GM18508 (cell line): ENCODE data around the gene VTI1A.

Source experiments
- ATAC-seq: cut with Tn5 transposase; IDR thresholded peaks from one replicate; pipeline ENCODE4 v1.9.1; 2021; ENCODE audit warnings: moderate number of reproducible peaks; ENCODE audit not compliant: insufficient read depth, unreplicated experiment

Gene VTI1A

GRCh38 chr10:112739592-112740353 is 292.8 kb downstream of the VTI1A start:
- no peak for ATAC-seq

- no peak for ATAC-seq
Measured at GRCh38 chr10:112741830-112742402, 294.9 kb downstream of the VTI1A start.

DNA sequence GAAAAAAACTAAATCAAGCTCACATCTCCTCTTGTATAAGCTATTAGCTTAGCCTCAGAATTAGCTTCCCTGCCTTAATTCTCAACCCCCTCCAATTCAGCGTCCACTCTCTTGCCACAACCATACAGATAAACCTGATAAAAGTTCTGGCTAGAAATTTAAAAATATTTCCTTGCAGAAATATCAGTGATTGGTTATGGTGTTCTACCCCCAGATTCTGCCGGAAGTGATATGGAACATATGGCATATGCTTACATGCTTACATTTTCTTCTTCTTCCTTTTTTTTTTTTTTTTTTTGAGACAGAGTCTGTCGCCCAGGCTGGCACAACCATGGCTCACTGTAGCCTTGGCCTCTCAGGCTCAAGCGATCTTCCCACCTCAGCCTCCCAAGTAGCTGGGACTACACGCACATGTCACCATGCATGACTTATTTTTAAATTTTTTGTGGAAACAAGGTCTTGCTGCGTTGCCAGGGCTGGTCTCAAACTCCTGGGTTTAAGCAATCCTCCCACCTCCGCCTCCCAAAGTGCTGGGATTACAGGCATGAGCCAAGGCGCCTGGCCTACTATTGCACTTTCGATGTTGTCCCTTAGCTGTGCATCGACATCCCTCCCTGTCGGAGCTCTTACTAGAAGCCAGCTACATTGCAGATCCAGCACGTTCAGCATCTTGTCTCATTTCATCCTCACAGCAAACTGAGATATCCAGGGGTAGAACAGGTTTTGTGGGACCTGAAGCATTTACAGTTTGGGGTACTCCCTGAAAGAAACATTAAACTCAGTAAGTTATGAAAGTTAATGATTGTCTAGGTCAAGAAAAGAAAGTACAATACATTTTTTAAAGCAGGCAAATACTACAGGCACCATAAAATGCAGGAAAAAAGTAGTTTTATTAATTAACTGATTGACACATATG is 297.4 kb downstream of the VTI1A start:
- no peak for ATAC-seq

DNA sequence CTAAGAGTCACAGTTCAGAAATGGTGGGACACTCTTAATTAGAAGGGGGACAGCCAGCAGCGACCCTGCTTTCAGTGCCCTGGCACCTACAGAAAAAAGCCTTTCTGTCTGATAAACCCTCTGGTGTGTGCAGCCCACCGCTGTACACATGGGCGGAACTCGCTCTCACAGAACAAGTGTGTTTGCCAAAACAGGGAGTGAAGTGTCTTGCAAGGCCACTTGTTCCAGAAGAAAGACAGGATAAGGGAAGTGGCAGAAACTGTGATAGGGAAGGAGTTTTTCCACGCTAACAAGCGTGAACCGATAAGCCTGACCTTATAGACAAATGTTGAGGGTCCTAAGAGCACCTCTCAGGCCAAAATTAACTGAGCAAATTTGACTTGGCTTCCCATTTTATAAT is 299.3 kb downstream of the VTI1A start:
- ATAC-seq = no peak

GRCh38 chr10:112750427-112751167 is 303.6 kb downstream of the VTI1A start:
- no peak for ATAC-seq

- ATAC-seq = no peak
Measured at GRCh38 chr10:112751651-112752050, 304.6 kb downstream of the VTI1A start.

- no peak for ATAC-seq
Measured at GRCh38 chr10:112752288-112752687, 305.3 kb downstream of the VTI1A start.

- no peak for ATAC-seq
Measured at GRCh38 chr10:112753961-112754411, 307.0 kb downstream of the VTI1A start.

DNA sequence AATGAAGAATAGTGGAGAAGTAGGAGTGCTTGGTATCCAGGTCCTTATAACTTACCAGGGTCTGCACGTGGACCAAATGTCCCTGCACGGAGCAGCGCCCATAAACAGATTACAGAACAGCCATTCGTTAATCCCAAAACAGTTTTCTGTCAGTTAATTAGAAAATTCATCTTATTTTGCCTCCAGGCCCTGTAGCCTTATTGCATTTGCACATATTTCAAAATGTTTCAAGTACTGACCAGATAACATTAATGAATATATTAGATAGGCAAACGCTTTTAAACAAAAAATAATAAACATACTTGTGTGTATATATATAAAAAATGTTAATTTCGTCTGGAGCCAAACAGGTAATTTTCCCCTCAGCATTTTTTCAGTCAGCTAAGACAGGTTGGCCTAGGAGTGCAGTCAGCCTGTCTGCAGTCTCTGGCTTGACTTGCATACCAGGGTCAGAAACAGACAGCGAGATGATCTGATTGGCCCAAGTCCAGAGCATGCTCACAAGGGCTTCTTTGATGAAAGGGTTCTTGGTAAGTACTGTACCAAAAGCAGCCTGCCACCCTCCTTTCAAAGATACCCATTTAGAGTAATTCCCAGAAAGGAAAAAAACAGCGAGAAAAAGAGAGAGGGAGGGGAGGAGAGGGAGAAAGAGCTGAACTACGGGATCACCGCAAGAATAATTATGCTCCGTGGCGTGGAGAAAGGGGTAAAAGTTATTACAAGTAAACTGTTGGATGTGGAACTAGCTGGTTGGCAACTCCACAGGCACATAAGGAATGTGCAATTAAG is 308.6 kb downstream of the VTI1A start:
- no peak for ATAC-seq

- no peak for ATAC-seq
Measured at GRCh38 chr10:112756235-112756527, 309.2 kb downstream of the VTI1A start.

GRCh38 chr10:112758961-112759360 is 311.9 kb downstream of the VTI1A start:
- ATAC-seq = no peak

GRCh38 chr10:112759496-112759895 is 312.5 kb downstream of the VTI1A start:
- ATAC-seq = no peak

- ATAC-seq = no peak
Measured at GRCh38 chr10:112761256-112761655, 314.2 kb downstream of the VTI1A start.

GRCh38 chr10:112763916-112764520 is 317.0 kb downstream of the VTI1A start:
- no peak for ATAC-seq

DNA sequence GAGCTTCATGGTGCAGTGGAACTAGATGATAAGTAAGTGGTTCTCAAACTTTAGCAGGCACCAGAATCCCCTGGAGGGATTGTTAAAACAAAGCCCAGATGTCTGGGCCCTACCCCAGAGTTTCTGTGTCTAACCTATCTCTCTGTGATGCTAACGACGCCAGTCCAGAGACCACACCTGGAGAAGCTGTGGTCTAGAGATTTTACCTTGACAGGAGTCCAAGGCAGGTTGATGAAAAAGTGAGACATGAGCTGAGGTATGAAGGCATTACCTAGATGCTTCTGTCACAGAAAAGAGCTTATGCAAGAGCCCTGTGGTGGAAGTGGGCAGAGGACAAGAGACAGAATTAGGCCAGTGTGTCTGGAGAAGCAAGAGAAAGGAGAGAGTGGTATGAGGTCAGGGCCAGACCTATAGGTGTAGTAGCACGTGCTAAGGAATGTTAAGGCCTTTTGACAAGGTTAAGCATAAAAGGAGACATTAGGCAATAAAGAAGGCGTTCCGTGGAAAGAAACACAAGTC is 318.8 kb downstream of the VTI1A start:
- ATAC-seq = no peak

DNA sequence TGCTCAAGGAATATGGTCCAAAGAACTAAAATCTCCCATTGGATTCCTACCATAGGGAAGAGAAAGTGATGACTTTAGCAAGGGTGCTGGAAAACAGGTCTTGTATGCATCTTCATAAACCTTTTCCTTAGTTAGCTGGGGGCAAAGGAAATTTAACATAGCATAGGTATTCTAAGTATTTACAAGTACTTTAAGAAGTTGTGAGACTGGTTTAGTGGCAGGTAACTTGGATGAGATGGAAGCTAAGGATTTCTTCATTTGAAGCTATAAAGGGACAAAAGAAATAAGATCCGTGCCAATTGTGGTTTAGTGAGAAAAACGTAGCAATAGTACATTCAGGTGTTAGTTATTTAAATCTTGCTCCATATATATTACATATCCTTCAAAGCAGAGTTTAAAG is 319.6 kb downstream of the VTI1A start:
- ATAC-seq = no peak

- ATAC-seq = no peak
Measured at GRCh38 chr10:112767156-112767555, 320.1 kb downstream of the VTI1A start.

- no peak for ATAC-seq
Measured at GRCh38 chr10:112768121-112768520, 321.1 kb downstream of the VTI1A start.

DNA sequence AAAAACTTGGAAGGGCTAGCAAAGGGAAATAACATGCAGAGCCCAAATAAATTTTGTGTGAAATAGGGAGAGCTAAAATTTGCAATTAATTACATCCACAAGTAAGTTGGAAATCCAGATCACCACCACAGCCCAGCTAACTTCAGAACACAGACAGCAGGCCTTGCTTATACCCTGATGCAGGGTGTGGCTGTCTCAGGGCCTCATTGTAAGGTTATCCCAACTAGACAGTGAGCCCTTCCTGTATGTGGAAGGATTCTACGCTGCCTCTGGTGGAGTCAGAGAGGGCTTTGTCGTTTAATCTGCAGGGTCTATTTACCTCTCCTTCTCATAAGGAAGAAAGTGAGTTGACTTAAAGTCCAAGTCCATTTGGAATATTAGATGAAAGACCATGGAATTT is 322.1 kb downstream of the VTI1A start:
- no peak for ATAC-seq
